Activated CD4-positive, alpha-beta T cell treated with anti-CD3 and anti-CD28 coated beads, Interleukin-2, Interleukin-4, amounts not matched to agents 100 ng/mL and 50 ng/mL, durations not matched to agents 16 hours and 8 hours (primary cell): ENCODE results near the gene PRKCI.
"Not testable (repeated sequence)": the region's sequence is repeated elsewhere in the genome, so short reads cannot be mapped to it uniquely, and the experiment has no call there.

Experiments used
- DNase-seq: peaks from one replicate; pipeline ENCODE4 v3.0.0-alpha.2; 2020; ENCODE audit warnings: low spot score

PRKCI gene

GRCh38 chr3:170222647-170223541 is 670 bp downstream of the PRKCI start:
- peak; percentile 37 for DNase-seq

GRCh38 chr3:170225166-170225565 is 2.9 kb downstream of the PRKCI start:
- DNase-seq, result no peak

GRCh38 chr3:170226426-170226960 is 4.3 kb downstream of the PRKCI start:
- DNase-seq, result no peak

GRCh38 chr3:170228093-170228766 is 6.0 kb downstream of the PRKCI start:
- DNase-seq, result no peak

- DNase-seq, result no peak
These were observed 10.0 kb downstream of the PRKCI start for GRCh38 chr3:170232266-170232665.

GRCh38 chr3:170233530-170233929 is 11.3 kb downstream of the PRKCI start:
- DNase-seq, result no peak

- no peak for DNase-seq
These were observed 17.9 kb downstream of the PRKCI start for GRCh38 chr3:170240142-170240541.

- DNase-seq, result no peak
These were observed 18.4 kb downstream of the PRKCI start for GRCh38 chr3:170240671-170241070.

GRCh38 chr3:170244576-170244975 is 22.4 kb downstream of the PRKCI start:
- no peak for DNase-seq

- no peak for DNase-seq
These were observed 25.7 kb downstream of the PRKCI start for GRCh38 chr3:170247875-170248274.

- no peak for DNase-seq
These were observed 34.4 kb downstream of the PRKCI start for GRCh38 chr3:170256597-170256996.

GRCh38 chr3:170257145-170257544 is 34.9 kb downstream of the PRKCI start:
- peak; percentile 35 for DNase-seq

- DNase-seq, result no peak
These were observed 35.9 kb downstream of the PRKCI start for GRCh38 chr3:170258105-170258487.

GRCh38 chr3:170259907-170260306 is 37.7 kb downstream of the PRKCI start:
- DNase-seq, result peak; percentile 11

- no peak for DNase-seq
These were observed 45.6 kb downstream of the PRKCI start for GRCh38 chr3:170267793-170268192.

GRCh38 chr3:170269673-170270254 is 47.5 kb downstream of the PRKCI start:
- not testable (repeated sequence) for DNase-seq

- no peak for DNase-seq
These were observed 48.2 kb downstream of the PRKCI start for GRCh38 chr3:170270282-170270881.

GRCh38 chr3:170274641-170275040 is 52.4 kb downstream of the PRKCI start:
- no peak for DNase-seq

- no peak for DNase-seq
These were observed 53.6 kb downstream of the PRKCI start for GRCh38 chr3:170275832-170276231.

- DNase-seq, result not testable (repeated sequence)
These were observed 55.1 kb downstream of the PRKCI start for GRCh38 chr3:170277311-170277710.

GRCh38 chr3:170277833-170278580 is 55.8 kb downstream of the PRKCI start:
- no peak for DNase-seq

- no peak for DNase-seq
These were observed 56.4 kb downstream of the PRKCI start for GRCh38 chr3:170278627-170279026.
